Karpas-422 (cell line): ENCODE data around the gene SYAP1. TPM values are rescaled to one million over a fixed set of nuclear protein-coding genes. Genes with fewer than 3 reads are reported as not detected.

Source experiments
- DNase-seq: peaks from one replicate; pipeline ENCODE4 v3.0.0-alpha.2; 2015
- H2AFZ ChIP-seq: fragments of 200-600 bp; sonication (generic); 2 replicates; pipeline ENCODE4 v1.6.1; 2014; ENCODE audit warnings: antibody characterized with exemption, low read length, mixed read lengths
- H3K27ac ChIP-seq: fragments of 200-600 bp; sonication (generic); 2 replicates; pipeline ENCODE4 v1.5.1; 2014; ENCODE audit warnings: mild to moderate bottlenecking, low read length, moderate library complexity
- H3K27me3 ChIP-seq: fragments of 200-600 bp; sonication (generic); 2 replicates; pipeline ENCODE4 v1.6.1; 2014; ENCODE audit warnings: low read length, mixed read lengths
- H3K36me3 ChIP-seq: fragments of 200-600 bp; sonication (generic); 2 replicates; pipeline ENCODE4 v1.6.1; 2014; ENCODE audit warnings: low read length, mixed read lengths; ENCODE audit not compliant: insufficient read depth
- H3K4me1 ChIP-seq: fragments of 200-600 bp; sonication (generic); 2 replicates; pipeline ENCODE4 v1.6.1; 2014; ENCODE audit warnings: mild to moderate bottlenecking, low read length, mixed read lengths
- H3K4me2 ChIP-seq: fragments of 200-600 bp; sonication (generic); 2 replicates; pipeline ENCODE4 v1.6.1; 2014; ENCODE audit warnings: low read length, low read depth, mild to moderate bottlenecking; ENCODE audit not compliant: poor library complexity, severe bottlenecking
- H3K4me3 ChIP-seq: fragments of 200-600 bp; sonication (generic); 2 replicates; pipeline ENCODE4 v1.5.1; 2014; ENCODE audit warnings: mild to moderate bottlenecking, antibody characterized with exemption, low read length, mixed read lengths
- H3K79me2 ChIP-seq: fragments of 200-600 bp; sonication (generic); 2 replicates; pipeline ENCODE4 v1.6.1; 2014; ENCODE audit warnings: mild to moderate bottlenecking, low read length, mixed read lengths
- H3K9ac ChIP-seq: fragments of 200-600 bp; sonication (generic); 2 replicates; pipeline ENCODE4 v1.6.0; 2014; ENCODE audit warnings: low read length
- H3K9me2 ChIP-seq: fragments of 200-600 bp; sonication (generic), shearing (Covaris generic); replicated peaks from 2 replicates; pipeline ENCODE4 v1.6.0; 2014; ENCODE audit warnings: mild to moderate bottlenecking, low read length, moderate library complexity; ENCODE audit not compliant: insufficient read depth
- H3K9me3 ChIP-seq: fragments of 300-700, 200-600 bp; sonication (generic); 2 replicates; pipeline ENCODE4 v1.6.1; 2014; ENCODE audit warnings: low read length, mixed read lengths
- H4K20me1 ChIP-seq: fragments of 200-600 bp; sonication (generic); 2 replicates; pipeline ENCODE4 v1.6.1; 2014; ENCODE audit warnings: mild to moderate bottlenecking, antibody characterized with exemption, low read length, low read depth; ENCODE audit not compliant: insufficient read depth
- total RNA-seq: library from RNA; depleted of rRNA; stranded (reverse); fragments of >200 nt; shearing (Covaris generic); gene quantifications from 2 replicates; pipeline ENCODE4 v1.2.3, GENCODE V29; 2014; ENCODE audit warnings: low replicate concordance

SYAP1 gene
- total RNA-seq, 1 experiment from 2014 or later, result 31.2 TPM

DNA sequence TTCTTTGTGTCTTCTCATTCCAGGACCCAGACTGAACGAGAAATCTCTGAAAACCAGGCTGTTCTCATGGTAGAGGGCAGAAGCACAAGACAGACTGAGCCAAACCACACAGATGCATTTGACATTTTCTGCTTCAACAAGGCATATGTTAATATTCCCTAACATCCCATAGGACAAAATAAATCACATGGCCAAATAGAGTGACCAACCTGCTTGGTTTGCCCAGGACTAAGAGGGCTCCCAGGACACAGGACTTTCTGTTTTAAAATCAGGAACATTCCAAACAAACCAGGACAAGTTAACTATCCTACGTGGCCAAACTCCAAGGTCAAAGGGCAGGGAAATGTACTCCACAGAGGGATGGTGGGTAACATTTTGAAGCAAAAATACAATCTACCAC, 18.7 kb upstream of the SYAP1 start:
- Histone ChIP-seq H3K79me2 (no peaks in the 10 kb centered on the region), H3K9me2 (no peaks in the 10 kb centered on the region), H3K9ac (no peak overlapping the region), H4K20me1 (no peaks in the 10 kb centered on the region), H3K9me3 (no peaks in the 10 kb centered on the region), H2AFZ (no peak overlapping the region), H3K4me1 (no peaks in the 10 kb centered on the region), H3K4me3 (no peak overlapping the region), H3K36me3 (no peaks in the 10 kb centered on the region), H3K27ac (no peak overlapping the region), H3K27me3 (no peaks in the 10 kb centered on the region), H3K4me2 (no peak overlapping the region)
- no peak for DNase-seq

DNA sequence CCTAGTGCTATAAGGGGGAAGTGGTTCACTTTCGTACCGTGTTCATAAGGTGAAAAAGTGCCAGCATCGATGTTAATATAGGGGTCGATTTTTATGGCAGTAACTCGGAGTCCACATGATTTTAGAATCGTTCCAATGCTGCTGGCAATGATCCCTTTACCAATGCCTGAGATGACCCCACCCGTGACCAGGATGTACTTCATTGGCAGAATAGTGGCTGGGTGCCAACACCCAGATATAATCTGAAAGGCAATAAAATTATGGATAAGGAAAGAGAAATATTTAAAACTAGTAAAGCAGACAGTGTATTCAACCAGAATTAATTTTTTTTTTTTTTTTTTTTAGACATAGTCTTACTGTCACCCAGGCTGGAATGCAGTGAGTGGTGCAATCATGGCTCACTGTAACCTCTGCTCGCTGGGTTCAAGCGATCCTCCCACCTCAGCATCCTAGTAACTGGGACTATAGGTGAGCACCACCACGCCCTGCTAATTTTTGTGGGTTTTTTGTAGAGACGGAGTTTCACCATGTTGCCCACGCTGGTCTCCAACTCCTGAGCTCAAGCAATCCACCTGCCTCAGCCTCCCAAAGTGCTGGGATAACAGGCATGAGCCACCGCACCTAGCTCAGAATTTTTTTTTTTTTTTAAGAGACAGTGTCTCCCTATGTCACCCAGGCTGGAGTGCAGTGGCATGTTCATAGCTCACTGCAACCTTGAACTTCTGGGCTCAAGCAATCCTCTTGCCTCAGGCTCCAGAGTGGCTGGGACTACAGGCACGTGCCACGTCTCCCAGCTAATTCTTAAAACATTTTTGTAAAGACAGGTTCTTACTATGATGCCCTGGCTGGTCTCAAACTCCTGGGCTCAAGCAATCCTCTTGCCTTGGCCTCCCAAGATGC, 16.5 kb upstream of the SYAP1 start:
- H3K4me3 ChIP-seq, result no peak overlapping the region

DNA sequence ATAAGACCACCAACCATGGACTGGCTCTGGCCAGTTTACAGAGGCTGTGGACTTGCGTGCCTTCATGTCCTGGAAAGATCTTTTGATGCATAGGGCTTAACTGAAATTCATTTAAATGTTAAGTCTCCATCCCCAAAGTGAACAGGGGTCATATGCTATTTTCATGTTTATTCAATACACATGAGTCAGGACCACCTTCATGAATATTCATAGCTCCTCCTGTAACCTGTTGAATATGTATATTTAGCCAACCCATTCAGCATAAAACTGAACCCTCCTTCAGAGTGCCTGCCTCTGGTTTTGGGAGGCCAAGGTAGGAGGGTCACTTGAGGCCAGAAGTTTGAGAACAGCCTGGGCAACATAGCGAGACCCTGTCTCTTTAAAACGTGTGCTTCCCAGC, 14.0 kb upstream of the SYAP1 start:
- DNase-seq, result peak; percentile 7
- H3K27ac ChIP-seq, result no peak overlapping the region
- H3K27me3 ChIP-seq, result no peaks in the 10 kb centered on the region
- H3K9me2 ChIP-seq, result no peaks in the 10 kb centered on the region
- no peak overlapping the region for H2AFZ ChIP-seq
- H3K4me2 ChIP-seq, result no peak overlapping the region
- H4K20me1 ChIP-seq, result no peaks in the 10 kb centered on the region
- no peaks in the 10 kb centered on the region for H3K9me3 ChIP-seq
- no peak overlapping the region for H3K9ac ChIP-seq
- peaks cover 3% of the 10 kb centered on the region; the same call in 1 of the 2 replicates for H3K79me2 ChIP-seq
- no peaks in the 10 kb centered on the region for H3K4me1 ChIP-seq
- no peak overlapping the region for H3K4me3 ChIP-seq
- H3K36me3 ChIP-seq, result no peaks in the 10 kb centered on the region

More for the DNA sequence above, 16.5 kb upstream of the SYAP1 start:
- Histone ChIP-seq H3K27me3 (no peaks in the 10 kb centered on the region), H3K79me2 (no peaks in the 10 kb centered on the region), H4K20me1 (no peaks in the 10 kb centered on the region), H3K9me3 (no peaks in the 10 kb centered on the region), H2AFZ (no peak overlapping the region), H3K4me2 (no peak overlapping the region), H3K36me3 (no peaks in the 10 kb centered on the region), H3K27ac (no peak overlapping the region), H3K9me2 (no peaks in the 10 kb centered on the region), H3K9ac (no peak overlapping the region), H3K4me1 (no peaks in the 10 kb centered on the region)
- peak; percentile 12 for DNase-seq

DNA sequence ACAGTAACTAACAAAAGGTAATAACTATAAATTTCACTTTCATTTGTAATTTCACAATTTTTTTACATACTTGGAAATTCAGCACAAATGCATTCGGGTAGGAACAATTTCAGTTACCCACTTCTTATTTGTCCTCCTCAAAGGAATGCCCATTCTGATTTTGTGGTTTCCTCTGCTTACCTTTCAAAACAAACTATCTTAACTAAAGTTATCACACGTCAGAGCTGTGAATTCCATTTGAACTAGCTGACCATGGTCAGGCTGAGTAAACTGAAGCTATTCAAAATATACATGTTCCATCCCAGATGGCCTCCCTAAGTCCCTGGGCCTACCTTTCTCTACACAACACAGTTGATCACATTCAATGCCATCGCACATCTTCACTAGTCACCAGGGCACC, 11.4 kb upstream of the SYAP1 start:
- H3K27ac ChIP-seq, result no peak overlapping the region
- H3K9ac ChIP-seq, result no peak overlapping the region
- no peaks in the 10 kb centered on the region for H4K20me1 ChIP-seq
- H2AFZ ChIP-seq, result no peak overlapping the region
- H3K4me1 ChIP-seq, result peaks cover 10% of the 10 kb centered on the region
- no peaks in the 10 kb centered on the region for H3K36me3 ChIP-seq
- H3K4me2 ChIP-seq, result no peak overlapping the region
- no peaks in the 10 kb centered on the region for H3K27me3 ChIP-seq
- H3K4me3 ChIP-seq, result no peak overlapping the region
- H3K9me2 ChIP-seq, result no peaks in the 10 kb centered on the region
- peaks cover 12% of the 10 kb centered on the region; the same call in 1 of the 2 replicates for H3K79me2 ChIP-seq
- H3K9me3 ChIP-seq, result no peaks in the 10 kb centered on the region
- DNase-seq, result no peak

DNA sequence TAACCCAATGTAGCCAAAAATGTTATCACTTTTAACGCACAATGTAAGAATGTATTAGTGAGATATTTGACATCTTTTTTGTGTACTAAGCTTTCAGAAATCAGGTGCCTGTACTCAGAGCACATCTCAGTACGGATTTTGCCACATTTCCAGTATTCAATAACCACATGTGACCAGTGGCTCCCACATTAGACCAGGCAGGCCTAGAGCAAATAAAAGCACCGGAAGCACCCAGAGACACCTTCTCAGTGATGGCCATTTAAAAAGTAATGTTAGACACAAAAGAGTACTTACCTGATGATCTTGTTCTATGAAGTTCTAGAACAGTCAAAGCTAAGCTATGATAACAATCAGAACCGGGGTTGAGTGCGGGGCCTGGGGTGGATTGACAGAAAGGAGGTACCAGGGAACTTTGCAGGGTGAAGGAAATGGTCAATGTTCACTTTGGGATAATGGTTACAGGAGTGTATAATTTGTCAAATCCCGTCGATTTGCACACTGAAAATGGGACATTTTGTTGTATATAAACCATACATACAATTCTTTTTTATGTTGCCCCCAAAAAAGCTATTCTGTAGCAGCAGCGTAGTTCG, 8.1 kb upstream of the SYAP1 start:
- peak overlapping the region; percentile 84 for H3K4me3 ChIP-seq
- H3K79me2 ChIP-seq, result peaks cover 12% of the 10 kb centered on the region; the same call in 1 of the 2 replicates
- DNase-seq, result no peak
- H3K27ac ChIP-seq, result peak overlapping the region; percentile 62
- H3K9me2 ChIP-seq, result no peaks in the 10 kb centered on the region
- H4K20me1 ChIP-seq, result no peaks in the 10 kb centered on the region
- H3K9me3 ChIP-seq, result no peaks in the 10 kb centered on the region
- peak overlapping the region; percentile 74 for H3K4me2 ChIP-seq
- H3K9ac ChIP-seq, result peak overlapping the region; percentile 83
- H3K4me1 ChIP-seq, result peaks cover 10% of the 10 kb centered on the region
- no peaks in the 10 kb centered on the region for H3K27me3 ChIP-seq
- H2AFZ ChIP-seq, result peak overlapping the region; percentile 43
- no peaks in the 10 kb centered on the region for H3K36me3 ChIP-seq

DNA sequence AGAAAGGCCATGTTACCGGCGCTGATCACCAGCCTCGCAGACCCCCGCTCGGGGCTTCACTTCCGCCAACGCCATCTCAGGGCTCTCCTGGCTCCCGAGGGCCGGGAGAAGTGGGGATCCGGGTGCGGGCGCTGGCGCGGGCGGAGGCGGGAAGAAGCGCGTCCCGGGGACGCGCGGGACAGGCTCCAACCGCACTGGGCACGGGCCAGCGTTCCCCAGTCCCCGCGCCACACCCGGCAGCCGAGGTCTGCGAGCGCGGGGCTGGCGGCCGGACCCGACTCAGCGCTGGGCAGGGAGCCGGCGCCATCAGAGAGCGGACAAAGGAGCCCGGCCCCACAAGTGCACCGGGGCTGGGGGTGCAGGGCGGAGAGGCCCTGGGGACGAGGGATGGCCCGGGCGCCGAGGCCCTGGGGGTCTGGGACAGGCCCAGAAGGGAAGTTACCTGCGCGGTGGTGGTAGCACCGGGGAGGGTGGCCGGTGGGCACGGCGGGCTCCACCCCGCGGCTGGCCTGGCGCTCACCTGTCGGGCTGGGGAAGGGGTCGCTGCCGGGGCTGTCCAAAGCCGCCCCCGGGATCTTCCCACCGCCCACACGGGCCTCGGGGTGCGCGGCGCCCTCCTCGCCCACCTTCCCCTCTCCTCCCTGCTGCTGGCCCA, 7.4 kb upstream of the SYAP1 start:
- Histone ChIP-seq H4K20me1 (no peaks in the 10 kb centered on the region), H3K4me1 (peaks cover 10% of the 10 kb centered on the region), H3K27ac (peak overlapping the region; percentile 62), H3K9ac (peak overlapping the region; percentile 83), H3K36me3 (no peaks in the 10 kb centered on the region), H3K4me2 (peak overlapping the region; percentile 74), H3K4me3 (peak overlapping the region; percentile 84), H3K9me2 (no peaks in the 10 kb centered on the region), H3K79me2 (peaks cover 12% of the 10 kb centered on the region; the same call in 1 of the 2 replicates), H3K27me3 (no peaks in the 10 kb centered on the region), H2AFZ (peak overlapping the region; percentile 43), H3K9me3 (no peaks in the 10 kb centered on the region)
- peak; percentile 58 for DNase-seq

DNA sequence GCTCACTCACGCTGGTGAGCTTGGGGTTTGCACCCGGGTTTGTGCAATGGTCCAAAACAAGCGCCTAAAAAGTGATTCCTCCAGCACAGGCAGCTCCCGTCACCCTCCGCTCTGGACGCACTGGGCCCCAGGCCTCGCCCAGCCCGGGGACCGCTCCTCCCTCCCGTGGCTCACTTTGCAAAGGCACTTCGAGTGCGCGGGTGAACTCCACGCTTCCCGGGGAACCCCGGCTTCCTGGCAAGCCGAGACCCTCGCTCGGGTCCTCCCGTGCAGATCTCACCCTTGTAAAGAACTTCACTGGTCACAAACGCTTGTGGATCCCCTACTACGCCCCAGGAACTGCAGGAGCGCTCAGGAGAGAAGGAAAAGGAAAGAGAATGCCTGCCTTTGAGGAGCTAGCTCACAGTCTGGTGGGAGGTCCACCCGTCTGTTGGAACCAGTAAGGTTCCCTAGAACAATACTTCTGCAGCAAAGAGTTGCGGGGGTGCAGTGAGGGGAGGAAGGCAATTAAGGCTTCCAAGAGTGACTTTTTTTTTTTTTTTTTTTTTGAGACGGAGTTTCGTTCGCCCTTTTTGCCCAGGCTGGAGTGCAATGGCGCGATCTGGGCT, 6.8 kb upstream of the SYAP1 start, which contains the start of gene CTPS2:
TSS of gene CTPS2 (minus strand) at position 122 of the 608 bp plus-strand sequence. CDS start 9,767 bp downstream, outside the sequence.
- Histone ChIP-seq H3K9me2 (no peaks in the 10 kb centered on the region), H4K20me1 (no peaks in the 10 kb centered on the region), H3K9ac (peak within 1 kb of the TSS; percentile 83)

More for the DNA sequence above, 6.8 kb upstream of the SYAP1 start, which contains the start of gene CTPS2:
- Histone ChIP-seq H3K4me1 (peaks cover 10% of the 10 kb centered on the region), H3K4me2 (peak within 1 kb of the TSS; percentile 74), H2AFZ (peak within 1 kb of the TSS; percentile 43), H3K4me3 (peak within 1 kb of the TSS; percentile 84), H3K27ac (peak within 1 kb of the TSS; percentile 62), H3K79me2 (peaks cover 12% of the 10 kb centered on the region; the same call in 1 of the 2 replicates), H3K27me3 (no peaks in the 10 kb centered on the region), H3K9me3 (no peaks in the 10 kb centered on the region), H3K36me3 (no peaks in the 10 kb centered on the region)
- peak; percentile 83 for DNase-seq
